ENCODE results near the gene MKNK1.

- no peak for TF ChIP-seq EZH2 (IDR thresholded peaks at IDR 0.05; ENCODE audit: insufficient read depth, poor library complexity, severe bottlenecking)
- TF ChIP-seq EZH2phosphoT487 (IDR thresholded peaks at IDR 0.05; ENCODE audit: insufficient read depth, low read depth), result no peak
Measured at GRCh38 chr1:46535063-46535462, 69.0 kb downstream of the MKNK1 start.
